ENCODE results near the gene TFEC. TPM values are rescaled to one million over a fixed set of nuclear protein-coding genes. Genes with fewer than 3 reads are reported as not detected.

TFEC gene
- polyA plus RNA-seq, 2 of the 4 experiments (the other 2 are of a cell fraction), result 0.05 to 0.13 TPM

DNA sequence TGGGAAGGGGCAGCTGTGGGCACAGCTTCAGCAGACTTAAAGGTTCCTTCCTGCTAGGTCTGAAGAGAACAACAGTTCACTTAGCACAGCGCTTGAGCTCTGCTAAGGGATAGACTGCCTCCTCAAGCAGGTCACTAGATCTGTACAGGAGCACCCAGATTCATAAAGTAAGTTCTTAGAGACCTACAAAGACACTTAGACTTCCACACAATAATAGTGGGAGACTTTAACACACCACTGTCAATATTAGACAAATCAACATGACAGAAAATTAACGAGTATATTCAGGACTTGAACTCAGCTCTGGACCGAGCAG lies 140.9 kb downstream of the TFEC start:
- DNase-seq (ENCODE audit: low read depth in 1 of 2, low spot score in 1 of 2), result no peak
- no peak overlapping the region for H3K27ac ChIP-seq
- POLR2A ChIA-PET, result no interaction called here
- CTCF ChIA-PET, result no interaction called here
- H3K4me3 ChIP-seq, result no peak overlapping the region
- WGBS (ENCODE audit: missing lambda C conversion rate), result 34% methylated on average over 3 of the region's 3 CpGs
- H3K4me1 ChIP-seq, result no peaks in the 10 kb centered on the region
- TF ChIP-seq MYC (IDR thresholded peaks at IDR 0.05; ENCODE audit: borderline replicate concordance, low read length) (no peak), MAFK (IDR thresholded peaks at IDR 0.05; ENCODE audit: partially characterized antibody) (no peak), HOXA7 (CRISPR knock-in tag; IDR thresholded peaks at IDR 0.05) (no peak), MAZ (IDR thresholded peaks at IDR 0.05; ENCODE audit: borderline replicate concordance, low read depth, low read length) (no peak), ATOH8 (CRISPR knock-in tag; IDR thresholded peaks at IDR 0.05; ENCODE audit: low read depth) (no peak), SMC3 (IDR thresholded peaks at IDR 0.05) (no peak), HMGXB4 (CRISPR knock-in tag; IDR thresholded peaks at IDR 0.05; ENCODE audit: borderline replicate concordance) (no peak), HEYL (CRISPR knock-in tag; IDR thresholded peaks at IDR 0.05) (no peak), CBX2 (IDR thresholded peaks at IDR 0.05; ENCODE audit: borderline replicate concordance, low read depth) (no peak), EHMT2 (IDR thresholded peaks at IDR 0.05; ENCODE audit: low read depth) (no peak), EP300 (IDR thresholded peaks at IDR 0.05) (no peak), ZNF302 (CRISPR knock-in tag; IDR thresholded peaks at IDR 0.05) (no peak), NR3C1 (IDR thresholded peaks at IDR 0.05) (no peak), RCOR1 (IDR thresholded peaks at IDR 0.05; ENCODE audit: low read depth, low read length) (no peak), POLR2A (IDR thresholded peaks at IDR 0.05; ENCODE audit: low read length) (no peak), ZFP36 (IDR thresholded peaks at IDR 0.05; ENCODE audit: borderline replicate concordance, partially characterized antibody) (no peak), SREBF2 (IDR thresholded peaks at IDR 0.05) (no peak), ZC3H11A (IDR thresholded peaks at IDR 0.05) (no peak), RAD21 (conservative IDR thresholded peaks at IDR 0.05 in 1 of 2, IDR thresholded peaks at IDR 0.05 in 1 of 2) (no peak)
- TF ChIP-seq, protein P1, sequence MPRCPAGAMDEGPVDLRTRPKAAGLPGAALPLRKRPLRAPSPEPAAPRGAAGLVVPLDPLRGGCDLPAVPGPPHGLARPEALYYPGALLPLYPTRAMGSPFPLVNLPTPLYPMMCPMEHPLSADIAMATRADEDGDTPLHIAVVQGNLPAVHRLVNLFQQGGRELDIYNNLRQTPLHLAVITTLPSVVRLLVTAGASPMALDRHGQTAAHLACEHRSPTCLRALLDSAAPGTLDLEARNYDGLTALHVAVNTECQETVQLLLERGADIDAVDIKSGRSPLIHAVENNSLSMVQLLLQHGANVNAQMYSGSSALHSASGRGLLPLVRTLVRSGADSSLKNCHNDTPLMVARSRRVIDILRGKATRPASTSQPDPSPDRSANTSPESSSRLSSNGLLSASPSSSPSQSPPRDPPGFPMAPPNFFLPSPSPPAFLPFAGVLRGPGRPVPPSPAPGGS (IDR thresholded peaks at IDR 0.05), result no peak
- no peak overlapping the region for H3K4me2 ChIP-seq
- FAIRE-seq, result no peak
- no peak for ATAC-seq
- H3K9me3 ChIP-seq, result no peaks in the 10 kb centered on the region

GRCh38 chr7:115888981-115889668 lies 141.4 kb downstream of the TFEC start:
- H3K4me1 ChIP-seq, result no peaks in the 10 kb centered on the region
- ATAC-seq (no peak), FAIRE-seq (no peak), DNase-seq (ENCODE audit: low read depth in 1 of 2, low spot score in 1 of 2) (no peak)
- TF ChIP-seq SMC3 (IDR thresholded peaks at IDR 0.05) (no peak), RAD21 (conservative IDR thresholded peaks at IDR 0.05 in 1 of 2, IDR thresholded peaks at IDR 0.05 in 1 of 2) (no peak), PHF8 (IDR thresholded peaks at IDR 0.05; ENCODE audit: borderline replicate concordance, low read depth) (no peak), CBX8 (IDR thresholded peaks at IDR 0.05) (no peak)
- 46% methylated on average over 10 of the region's 11 CpGs for WGBS (ENCODE audit: missing lambda C conversion rate)
- no peak overlapping the region for H3K27ac ChIP-seq
- no peak overlapping the region for H3K4me3 ChIP-seq
- ChIA-PET CTCF (no interaction called here), POLR2A (no interaction called here)
- H3K4me2 ChIP-seq, result no peak overlapping the region
- no peaks in the 10 kb centered on the region for H3K9me3 ChIP-seq

Data from A549 (cell line).